NCI-H2081 (cell line): Measurements from ENCODE around the gene EMSY.
A peak's percentile ranks its signal among the peaks of the same experiment; 100 is the strongest.

Experiments
- DNase-seq, 2 experiments: peaks; one replicate each; lab custom pipeline; 2025; lab: John Stamatoyannopoulos, UW

Gene EMSY

DNA sequence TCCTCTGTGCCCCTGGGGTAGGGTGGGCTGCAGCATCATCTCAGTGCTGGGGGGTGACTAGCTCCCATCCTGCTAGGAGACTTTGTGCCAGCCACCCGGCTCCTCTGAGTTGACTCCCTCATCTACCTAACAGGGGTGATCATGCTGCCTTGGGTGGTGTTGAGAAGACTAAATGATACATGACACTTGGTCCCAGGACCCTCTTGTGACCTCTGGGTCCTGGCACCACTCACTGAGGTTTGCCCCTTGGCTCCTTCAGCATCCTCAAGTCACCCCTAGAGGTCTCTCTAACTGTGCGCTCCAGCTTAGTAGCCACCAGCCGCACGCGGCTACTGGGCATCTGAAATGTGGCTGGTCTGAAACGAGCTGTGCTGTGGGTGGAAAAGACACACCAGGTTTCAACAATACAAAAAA is 153.6 kb downstream of the EMSY start:
- peak in 1 of 2 experiments; percentile 24 for DNase-seq

DNA sequence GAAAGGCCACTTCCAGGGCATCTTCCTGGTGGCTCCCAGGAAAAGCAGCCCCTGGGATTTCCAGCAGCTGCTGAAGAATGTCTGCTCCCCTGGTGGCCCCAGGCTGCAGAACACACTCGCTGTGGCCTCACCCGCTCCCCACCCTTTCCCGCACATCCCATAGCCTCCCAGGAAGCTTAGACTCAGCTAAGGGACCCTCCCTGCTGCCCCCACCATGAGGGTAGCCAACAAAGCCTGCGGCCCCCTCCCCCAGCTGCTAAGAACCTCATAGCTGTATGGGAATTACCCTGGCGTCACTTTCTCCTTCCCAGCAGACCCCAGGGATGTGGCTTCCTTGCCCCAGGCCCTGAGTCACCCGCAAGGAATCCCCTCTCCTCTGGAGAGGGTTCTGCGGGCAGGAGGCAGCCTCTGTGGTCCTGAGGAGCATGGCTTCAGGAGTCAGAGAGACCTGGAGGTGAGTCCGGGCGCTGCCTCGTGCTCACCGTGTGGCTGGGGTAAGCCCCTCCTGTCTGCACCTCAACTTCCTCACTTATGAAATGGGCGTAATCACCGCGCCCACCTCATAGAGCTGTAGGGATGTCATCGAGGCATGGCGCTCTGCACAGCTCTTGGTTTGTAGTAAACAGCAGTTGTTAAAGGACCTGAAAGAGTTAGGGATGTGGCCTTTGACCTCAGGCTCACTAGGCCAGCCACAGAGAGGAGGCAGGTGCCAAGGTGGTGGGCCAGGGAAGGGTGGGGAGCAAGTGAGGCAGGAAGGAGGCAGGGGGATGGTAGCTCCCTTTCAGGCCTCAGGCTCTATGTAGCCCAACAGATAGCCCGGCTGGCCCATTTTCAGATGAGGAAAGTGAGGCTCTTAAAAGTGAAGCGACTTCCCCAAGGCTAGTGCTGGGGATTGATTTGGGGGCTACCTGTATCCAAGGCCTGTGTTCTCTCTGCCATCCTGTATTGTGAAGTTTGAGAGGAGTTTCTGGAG is 154.5 kb downstream of the EMSY start:
- DNase-seq, result no peak

DNA sequence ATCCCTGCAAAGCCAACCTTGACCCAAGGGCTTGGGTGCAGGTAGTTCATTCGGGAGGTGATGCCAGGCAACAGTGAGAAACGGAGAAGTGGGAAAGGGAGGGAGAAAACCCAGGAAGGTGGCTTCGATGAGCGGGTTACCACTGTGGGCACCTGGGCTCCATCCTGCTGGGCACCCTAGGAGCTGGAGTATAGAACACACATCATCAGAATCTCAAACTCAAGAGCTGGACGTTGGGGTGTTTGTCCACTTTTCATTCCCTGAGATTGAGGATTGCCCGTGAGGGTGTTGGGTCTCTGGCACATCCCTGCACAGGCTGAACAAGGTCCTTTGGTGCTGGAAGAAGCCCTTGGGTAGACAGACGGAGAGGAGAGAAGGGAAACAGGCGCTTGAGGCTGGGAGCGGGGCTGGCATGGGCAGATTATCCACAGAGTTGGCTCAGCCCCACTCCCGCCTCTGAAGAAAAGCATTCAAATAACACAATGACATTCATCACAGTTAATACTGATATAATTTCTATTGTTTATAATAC is 155.4 kb downstream of the EMSY start:
- DNase-seq, result no peak

DNA sequence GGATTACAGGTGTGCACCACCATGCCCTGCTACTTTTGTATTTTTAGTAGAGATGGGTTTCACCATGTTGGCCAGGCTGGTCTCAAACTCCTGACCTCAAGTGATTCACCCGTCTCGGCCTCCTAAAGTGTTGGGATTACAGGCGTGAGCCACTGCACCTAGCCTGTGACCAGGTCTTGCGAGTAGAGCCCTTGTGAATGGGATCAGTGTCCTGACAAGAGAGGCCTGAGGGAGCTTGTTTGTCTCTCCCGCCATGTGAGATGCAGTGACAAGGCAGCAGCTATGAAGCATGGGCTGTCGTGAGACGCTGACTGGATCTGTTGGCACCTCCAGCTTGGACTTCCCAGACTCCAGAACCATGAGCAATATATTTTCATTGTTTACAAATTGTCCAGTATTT is 156.5 kb downstream of the EMSY start:
- no peak for DNase-seq

DNA sequence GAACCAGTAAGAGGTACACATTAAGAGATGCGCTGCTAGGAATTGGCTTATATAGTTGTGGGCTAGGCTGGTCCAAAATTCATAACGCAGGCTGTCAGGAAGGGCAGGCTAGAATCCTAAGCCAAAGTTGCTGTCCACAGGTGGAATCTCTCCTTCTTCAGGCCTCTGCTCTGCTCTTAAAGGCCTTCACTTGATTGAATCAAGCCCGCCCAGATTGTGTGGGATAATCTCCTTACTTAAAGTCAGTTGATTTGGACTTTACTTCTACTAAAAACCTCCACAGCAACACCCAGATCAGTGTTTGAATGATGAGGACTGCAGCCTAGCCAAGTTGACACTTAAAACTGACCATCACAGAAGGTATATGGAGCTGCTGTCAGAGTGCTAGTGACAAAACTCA is 156.9 kb downstream of the EMSY start:
- DNase-seq, result no peak

DNA sequence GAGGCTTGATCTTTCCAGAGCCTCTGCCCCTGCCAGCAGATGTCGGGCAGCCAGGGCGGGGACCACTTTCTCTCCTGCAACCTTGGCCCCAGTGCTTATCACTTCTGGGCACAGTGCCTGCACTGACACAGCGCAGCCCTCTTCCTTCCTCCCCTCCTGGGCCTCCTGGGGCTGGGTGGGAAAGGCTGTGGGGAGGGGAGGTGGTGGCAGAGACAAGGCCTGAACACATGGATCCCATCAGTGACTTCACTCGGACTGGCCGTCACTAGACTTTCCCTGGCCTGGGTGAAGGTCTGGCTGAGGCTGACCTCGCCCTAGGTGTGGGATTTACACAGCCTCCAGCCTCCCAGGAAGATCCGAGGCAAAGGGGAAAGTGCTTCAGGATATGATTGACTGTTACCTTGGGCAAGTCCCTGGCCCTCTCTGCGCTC is 157.6 kb downstream of the EMSY start:
- DNase-seq, result no peak
